Stimulated activated CD8-positive, alpha-beta memory T cell treated with anti-CD3 and anti-CD28 coated beads, Interleukin-15, amount 100 ng/mL, for 4 hours (primary cell): ENCODE measurements around the gene SAMD5.

Source experiments
- DNase-seq, 2 donors: peaks; one replicate each; pipeline ENCODE4 v3.0.0-alpha.2; 2020; ENCODE audit warnings: low read depth in 2 of 2

The SAMD5 gene

DNA sequence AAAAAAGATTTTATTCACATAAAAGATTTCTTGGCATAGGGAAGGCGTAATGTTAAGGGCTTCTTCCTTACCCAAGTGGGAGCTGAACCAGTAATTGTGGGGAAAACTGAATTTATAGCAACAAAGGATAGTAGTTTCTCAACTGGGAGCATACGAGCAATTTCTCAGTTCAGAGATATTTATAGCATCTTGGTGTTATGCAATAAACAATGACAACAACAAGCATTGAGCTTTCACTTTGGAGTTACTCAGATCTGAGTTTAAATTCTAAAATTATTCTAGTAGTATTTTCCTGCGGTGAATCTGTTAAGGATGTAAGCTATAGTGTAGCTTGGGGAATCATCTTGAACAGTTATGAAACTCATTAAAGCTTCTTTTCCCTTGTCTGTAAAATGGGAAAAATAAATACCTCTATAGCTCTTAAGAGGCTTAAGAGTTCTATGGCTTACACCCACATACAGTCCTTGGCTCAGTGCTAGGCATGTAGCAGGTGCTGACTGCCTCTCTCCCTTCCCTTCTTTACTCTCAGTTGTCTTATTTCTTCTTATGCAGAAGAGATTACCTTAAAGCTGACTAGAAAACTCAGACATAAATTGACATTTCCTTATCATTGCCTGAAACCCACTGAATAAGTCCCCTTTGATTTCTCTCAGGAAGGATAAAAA is 58.8 kb downstream of the SAMD5 start:
- DNase-seq = no peak

DNA sequence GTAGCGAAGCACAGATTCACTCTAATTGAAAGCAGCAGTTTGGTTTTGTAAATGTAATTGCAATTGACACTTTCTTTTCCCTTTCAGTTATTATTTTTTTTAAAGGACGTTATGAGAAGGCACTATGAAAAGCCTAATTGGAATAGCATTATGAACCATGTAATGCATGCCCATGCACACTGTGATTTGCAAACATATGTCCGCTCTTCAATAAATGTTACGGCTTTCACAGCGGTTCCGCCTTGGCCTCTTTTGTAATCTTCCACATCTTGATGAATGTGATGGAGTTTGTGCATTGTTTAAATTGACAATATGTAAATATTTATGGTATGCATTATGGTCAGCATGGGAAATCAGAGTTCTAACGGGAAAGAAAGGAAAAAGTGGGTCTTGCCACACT is 61.3 kb downstream of the SAMD5 start:
- DNase-seq = no peak

DNA sequence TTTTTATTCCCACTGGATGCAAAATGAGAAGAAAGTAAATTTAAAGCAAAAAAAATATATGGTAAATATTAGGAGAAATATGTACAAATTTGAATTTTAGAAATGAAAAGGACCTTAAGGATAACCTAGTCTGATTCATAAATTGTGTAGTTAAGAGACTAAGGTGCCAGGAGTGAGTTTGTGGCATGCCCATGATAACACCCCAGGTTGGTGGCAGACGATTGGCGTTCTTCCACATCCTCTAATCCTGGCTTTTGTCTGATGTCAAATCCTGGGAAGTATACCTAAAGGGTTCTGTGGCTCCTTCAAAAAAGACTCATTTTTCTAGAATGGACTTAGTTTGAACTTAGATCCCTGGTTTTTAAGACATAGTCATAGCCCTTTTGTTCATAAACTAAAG is 62.2 kb downstream of the SAMD5 start:
- no peak for DNase-seq

- no peak for DNase-seq
Measured at GRCh38 chr6:147577488-147577887, 69.0 kb downstream of the SAMD5 start.

DNA sequence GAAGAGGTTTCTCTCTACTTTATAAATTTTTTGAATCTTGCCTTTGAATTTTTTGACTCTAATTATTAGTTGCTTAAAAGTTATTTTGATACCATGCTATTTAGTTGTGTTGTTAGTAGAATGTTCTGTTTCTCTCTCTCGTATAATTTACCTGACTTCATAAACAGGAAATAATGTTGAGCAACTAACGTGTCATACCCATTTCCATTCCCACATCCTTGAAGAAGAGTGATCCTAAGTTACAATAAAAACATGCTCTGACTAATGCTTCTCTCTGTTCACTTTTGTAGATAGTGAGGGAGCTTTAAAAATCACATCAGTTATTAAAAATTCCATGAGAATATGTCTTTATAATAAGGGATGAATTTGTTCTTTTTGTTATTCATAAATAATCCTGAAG is 69.7 kb downstream of the SAMD5 start:
- DNase-seq = no peak

- DNase-seq = no peak
Measured at GRCh38 chr6:147578883-147579282, 70.4 kb downstream of the SAMD5 start.

- no peak for DNase-seq
Measured at GRCh38 chr6:147579667-147580066, 71.2 kb downstream of the SAMD5 start.

DNA sequence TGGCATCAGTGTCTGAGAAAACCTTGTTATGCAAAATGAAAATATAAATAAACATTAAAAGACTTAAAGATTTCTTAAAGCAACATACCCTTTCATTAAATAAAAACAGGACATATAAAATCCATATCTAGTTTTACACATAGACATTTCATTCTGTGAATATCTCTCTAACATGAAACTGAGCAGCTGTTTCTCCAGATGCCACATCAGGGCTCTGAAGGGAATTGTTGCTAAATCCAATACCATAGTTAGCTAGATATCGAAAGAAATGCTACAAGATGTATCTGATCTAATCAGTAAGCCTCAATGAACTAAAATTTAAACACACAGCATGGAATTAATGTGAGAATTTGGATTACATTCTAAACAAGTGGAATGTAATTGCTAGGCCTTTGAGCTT is 74.5 kb downstream of the SAMD5 start:
- DNase-seq = no peak

GRCh38 chr6:147585256-147585655 is 76.8 kb downstream of the SAMD5 start:
- no peak for DNase-seq

GRCh38 chr6:147586044-147586443 is 77.6 kb downstream of the SAMD5 start:
- DNase-seq = no peak

DNA sequence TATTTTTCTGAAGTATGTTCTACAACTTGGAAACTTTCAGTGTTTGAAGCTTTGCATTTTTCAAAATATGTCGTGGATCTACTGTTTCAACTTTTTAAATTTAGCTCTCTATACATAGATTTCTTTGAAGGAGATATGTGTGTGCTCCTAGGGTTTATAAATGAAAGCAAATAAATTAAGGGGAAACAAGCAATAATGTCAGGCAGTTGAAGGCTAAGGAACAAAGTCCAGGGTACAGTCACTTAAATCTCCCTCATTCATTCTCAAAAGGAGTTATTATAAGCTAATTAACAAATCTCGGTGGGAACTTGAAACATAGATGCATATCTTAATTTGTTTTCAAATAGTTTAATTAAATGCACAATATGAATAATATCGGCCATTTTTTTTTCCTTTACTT is 79.4 kb downstream of the SAMD5 start:
- DNase-seq = no peak

- no peak for DNase-seq
Measured at GRCh38 chr6:147588469-147588868, 80.0 kb downstream of the SAMD5 start.

DNA sequence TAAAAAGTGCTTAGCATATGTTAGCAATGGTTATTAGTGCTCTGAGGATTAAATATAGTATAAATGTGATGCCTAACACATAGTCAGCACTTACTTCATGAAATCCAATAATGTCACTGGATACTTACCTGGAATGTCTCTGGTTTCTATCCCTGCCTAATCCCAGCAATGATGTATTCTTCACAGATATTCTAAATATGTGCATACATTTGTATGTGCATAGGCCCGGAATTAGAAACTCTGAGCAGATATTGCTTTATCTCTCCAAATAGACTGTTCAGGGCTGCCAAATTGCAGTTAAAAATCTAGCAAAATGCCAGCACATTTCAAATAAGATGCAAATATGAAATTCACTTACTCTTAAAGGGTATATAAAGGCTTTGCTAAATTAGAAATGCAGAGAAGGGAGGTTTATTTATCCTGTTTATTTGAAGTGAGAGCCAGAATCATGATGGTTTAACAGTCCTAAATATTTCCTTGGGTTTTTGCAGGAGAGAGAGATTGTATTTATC is 81.3 kb downstream of the SAMD5 start:
- DNase-seq = no peak

DNA sequence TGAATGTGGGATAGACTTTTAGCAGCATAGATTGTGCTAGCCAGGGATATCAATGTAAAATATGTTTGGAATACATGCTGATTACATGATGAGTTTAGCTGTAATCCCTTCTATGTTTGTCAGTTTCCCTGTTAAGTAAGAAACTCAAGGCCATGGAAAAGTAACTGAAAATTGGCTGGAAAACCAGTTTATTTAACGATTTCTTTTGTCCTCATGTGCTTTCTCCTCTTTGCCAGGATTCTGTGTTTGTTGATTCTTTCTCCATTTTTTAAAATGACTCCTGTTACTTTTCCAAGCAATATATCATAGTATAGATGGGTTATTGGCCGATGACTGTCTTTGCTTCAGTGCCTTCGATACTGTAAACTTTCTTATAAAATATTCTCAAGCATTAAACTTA is 87.5 kb downstream of the SAMD5 start:
- no peak for DNase-seq

GRCh38 chr6:147603392-147604081 is 95.0 kb downstream of the SAMD5 start:
- DNase-seq = no peak

DNA sequence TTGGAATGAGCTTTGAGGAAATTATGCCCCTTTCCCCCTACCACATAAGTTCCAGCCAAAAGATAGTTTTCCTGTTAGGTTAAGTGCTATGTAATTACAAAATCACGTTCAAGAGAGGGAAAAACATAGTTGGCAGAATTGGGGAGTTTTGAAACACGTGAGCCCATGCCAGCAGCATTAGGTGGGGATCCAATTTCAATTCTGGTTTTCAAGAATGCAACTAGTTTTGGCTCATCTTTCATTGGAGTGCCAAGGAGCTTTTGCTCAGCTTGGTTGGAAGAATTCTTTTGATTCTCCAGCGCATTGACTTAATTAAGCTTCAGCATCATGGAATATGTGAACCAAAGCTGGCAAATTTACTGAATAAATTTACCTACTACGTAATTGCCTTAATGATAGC is 95.9 kb downstream of the SAMD5 start:
- no peak for DNase-seq

DNA sequence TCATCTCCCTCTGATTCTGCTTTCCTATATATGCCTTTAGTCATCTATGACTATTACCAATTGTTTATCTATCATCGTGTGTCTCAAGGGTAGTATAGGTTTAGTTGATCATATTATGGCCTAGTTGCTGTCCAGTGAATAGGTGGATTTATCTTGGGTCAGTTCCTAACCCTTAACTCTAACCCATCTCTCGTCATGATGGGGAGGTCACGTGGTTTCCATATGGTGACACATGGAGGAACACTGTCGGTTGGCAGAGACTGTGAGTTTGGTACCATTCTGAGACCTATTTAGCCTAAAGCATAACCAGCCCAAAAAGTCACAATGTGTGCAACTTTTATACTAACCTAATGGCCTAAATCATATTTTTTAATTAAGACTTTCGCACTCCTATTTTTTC is 103.5 kb downstream of the SAMD5 start:
- no peak for DNase-seq

DNA sequence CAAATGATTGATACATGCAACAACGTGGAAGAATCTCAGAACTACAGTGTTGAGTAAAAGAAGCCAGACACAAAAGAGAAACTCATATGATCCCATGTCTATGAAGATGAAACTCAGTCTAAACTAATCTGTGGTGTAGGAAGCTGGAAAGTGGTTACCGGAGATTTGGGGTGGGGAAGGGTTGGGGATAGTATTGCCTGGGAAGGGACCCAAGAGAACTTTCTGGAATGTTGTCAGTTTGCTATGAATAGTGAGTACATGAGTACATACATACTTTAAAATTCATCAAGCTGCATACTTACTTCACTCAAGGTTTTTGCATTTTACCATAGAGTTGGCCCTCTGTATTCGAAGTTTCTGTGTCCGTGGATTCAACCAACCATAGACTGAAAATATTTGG is 106.0 kb downstream of the SAMD5 start:
- DNase-seq = no peak

DNA sequence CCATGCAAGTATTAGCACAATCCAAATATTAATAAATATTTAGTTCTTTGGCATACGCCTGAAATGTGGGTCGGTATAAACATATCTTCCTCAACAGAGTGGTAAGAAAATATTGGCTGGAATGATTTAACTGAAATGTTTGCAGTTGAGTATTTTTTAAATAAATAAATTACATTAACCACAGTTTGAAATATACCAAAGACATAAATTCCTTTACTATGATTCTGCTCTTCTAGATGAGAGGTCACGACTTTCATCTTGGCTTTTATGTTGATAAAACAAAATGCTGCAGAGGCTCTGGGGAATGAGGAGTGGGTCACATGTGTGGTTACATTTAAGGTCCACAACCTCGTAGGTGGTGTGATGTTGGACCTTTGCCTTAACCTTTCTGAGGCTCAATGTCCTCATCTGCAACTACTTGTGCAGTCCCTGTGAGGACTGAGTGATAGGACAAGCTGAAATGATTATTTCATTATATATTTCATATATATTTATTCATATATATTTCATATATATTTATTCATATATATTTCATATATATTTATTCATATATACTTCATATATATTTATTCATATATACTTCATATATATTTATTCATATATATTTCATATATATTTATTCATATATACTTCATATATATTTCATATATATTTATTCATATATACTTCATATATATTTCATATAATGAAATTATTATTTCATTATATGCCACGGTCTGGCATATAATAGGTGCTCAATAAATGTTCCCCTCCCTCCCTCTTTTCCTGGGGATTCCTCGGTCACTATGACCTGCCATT is 107.4 kb downstream of the SAMD5 start:
- no peak for DNase-seq

- DNase-seq = no peak
Measured at GRCh38 chr6:147617366-147617765, 108.9 kb downstream of the SAMD5 start.

DNA sequence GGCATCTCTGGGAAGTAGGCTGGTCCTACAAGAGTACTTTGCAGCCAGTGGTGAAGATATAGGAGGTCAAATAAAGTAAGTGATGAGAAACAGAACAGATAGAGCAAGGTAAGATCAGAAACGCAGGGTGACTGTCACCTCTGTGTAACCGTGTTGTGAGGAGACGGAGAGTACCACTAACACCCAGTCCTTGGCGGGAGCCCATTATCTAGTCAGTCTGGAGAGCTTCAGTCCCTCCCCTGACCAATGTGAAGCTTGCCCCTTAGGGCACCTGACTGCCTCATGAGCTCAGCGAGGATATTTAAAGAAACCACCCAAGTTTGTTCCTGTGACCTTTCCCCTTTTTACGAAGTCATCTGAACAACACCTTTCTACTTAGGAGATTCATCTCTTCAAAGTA is 110.0 kb downstream of the SAMD5 start:
- no peak for DNase-seq

- DNase-seq = no peak
Measured at GRCh38 chr6:147618927-147619326, 110.4 kb downstream of the SAMD5 start.
